Activated gamma-delta T cell (primary cell): Measurements from ENCODE around the gene CAPN6.

ENCODE experiments used
- DNase-seq: peaks from one replicate; lab custom pipeline; 2025; lab: John Stamatoyannopoulos, UW
- total RNA-seq, 2 donors: gene quantifications; one replicate each; lab custom pipeline; 2026; lab: John Stamatoyannopoulos, UW

CAPN6 gene, protein sequence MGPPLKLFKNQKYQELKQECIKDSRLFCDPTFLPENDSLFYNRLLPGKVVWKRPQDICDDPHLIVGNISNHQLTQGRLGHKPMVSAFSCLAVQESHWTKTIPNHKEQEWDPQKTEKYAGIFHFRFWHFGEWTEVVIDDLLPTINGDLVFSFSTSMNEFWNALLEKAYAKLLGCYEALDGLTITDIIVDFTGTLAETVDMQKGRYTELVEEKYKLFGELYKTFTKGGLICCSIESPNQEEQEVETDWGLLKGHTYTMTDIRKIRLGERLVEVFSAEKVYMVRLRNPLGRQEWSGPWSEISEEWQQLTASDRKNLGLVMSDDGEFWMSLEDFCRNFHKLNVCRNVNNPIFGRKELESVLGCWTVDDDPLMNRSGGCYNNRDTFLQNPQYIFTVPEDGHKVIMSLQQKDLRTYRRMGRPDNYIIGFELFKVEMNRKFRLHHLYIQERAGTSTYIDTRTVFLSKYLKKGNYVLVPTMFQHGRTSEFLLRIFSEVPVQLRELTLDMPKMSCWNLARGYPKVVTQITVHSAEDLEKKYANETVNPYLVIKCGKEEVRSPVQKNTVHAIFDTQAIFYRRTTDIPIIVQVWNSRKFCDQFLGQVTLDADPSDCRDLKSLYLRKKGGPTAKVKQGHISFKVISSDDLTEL
- 0 reads per million in 2 donors for total RNA-seq

DNA sequence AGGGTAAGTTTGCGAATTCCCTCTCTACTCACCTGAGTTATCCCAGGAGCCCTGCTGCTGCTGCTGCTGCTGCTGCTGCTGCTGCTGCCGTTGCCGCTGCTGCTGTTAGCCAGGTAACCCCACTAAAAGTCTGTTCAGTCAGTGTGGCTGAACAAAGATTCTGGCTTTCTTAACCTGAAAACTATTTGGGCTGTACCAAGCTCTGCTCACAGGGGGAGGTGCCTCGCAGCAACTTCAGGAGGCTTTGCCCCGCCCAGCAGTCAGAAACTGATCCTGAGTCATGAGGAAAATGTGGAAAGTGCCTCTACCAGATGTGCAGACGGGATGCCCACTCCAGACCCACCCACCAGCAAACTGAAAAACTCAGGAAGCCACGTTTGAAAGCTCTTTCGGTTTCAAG lies at the start of gene CAPN6:
TSS of gene CAPN6 (minus strand) at position 145 of the 400 bp plus-strand sequence. CDS start 6,547 bp downstream, outside the sequence.
- DNase-seq = no peak

DNA sequence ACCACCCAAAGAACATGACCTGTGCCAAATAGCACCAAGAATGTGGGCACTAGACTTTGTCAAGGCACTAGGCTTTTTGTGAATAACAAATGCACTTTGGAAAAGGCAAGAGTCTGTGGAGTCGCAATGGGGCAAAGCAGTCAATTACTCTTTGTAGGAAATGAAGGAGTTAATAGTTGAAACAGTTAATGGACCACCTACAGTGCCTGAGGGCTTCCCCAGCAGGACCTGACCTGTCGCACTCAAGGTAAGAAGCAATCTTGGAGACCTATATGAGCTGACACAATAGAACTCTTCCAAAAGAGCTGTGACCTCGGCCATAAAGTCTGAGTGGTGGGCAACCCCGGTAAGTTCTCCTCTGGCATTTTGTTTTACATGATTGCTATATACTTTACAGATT lies 49.2 kb upstream of the CAPN6 start:
- DNase-seq = no peak

DNA sequence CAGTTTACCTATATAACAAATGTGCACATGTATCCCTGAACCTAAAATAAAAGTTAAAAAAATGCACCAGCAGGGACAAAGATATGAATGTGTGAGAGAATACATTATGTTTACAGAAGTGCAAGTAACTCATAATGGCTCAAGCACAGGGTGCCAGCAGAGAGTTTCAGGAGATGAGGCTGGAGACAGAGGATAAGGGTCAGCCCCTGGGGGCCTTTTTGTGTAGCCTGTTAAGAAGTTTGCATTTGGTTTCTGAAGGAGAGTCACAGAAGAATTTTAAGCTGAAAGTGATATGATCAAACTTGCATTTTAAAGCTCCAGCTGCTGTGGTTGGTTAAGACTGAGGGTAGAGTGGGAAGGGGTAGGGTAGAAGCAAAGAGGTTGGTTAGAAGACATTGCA lies 48.6 kb upstream of the CAPN6 start:
- DNase-seq = no peak

DNA sequence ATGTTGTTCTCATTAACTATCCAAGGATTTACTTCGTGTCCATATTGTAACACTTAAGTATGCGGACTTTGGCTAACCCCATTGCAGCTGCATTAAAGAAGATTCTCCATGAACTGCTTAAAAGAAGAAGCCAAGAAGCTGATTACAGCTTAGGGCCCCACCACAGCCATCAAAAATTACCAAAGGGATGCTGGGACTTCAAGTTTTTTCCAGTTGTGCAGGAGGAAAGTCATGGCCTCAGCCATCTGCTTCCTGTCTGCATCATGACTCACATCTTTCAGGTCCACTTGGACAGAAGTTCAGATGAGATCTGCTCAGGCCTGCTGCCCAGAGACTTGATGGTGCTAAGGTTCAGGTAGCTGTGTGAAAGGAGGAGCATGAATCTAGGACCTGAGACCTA lies 38.8 kb upstream of the CAPN6 start:
- DNase-seq = no peak

DNA sequence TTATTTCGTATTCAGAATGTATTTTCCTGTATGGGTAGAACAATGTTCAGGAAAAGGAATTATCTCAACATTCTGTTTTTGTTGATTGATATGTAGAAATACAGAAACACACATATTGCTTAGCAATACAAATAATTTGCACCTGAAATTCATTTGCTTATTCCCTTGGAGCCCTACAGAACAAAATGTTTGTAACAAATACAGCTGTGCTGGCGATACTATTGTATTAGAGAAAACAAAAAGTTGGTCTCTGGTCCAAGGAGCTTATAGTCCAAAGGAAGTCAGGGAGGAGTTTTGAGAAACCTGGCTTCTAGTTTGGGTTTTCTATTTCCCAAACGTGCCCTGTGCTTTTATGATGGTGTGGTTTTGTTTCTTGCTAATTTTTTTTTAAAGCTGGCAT lies 37.8 kb upstream of the CAPN6 start:
- DNase-seq = no peak

DNA sequence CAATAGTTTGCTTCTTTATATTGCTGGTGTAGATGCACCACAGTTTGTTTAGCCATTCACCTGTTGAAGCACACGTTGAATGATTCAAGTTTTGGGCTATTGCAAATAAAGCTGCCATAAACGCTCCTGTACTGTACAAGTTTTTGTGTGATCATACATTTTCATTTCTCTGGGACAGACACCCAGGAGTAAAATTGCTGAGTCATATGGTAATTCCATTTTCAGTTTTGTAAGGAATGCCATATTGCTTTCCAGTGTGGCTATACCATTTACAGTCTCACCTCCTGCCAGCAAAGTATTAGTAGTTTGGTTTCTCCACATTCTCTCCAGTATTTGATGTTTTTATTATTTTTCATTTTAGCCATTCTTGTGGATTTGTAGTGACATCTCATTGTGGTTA lies 32.0 kb upstream of the CAPN6 start:
- DNase-seq = no peak

DNA sequence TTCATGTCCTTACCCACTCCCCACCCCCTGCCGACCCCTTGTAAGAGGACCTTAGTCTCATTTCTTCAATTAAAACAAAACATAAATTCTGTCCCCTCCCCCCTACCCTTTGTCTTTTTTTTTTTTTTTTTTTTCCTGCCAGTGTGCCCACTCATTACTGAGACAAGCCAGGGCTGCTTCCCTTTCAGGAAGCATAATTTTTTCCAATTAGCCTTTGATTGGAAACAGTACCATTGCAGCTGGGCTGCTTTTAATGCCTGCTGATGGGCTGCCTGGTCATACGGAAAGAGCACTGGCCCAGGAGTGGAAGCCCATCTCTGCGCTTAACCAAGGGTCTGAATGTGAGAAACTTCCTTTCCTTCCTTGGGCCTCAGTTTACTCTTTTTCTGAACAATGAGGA lies 18.6 kb upstream of the CAPN6 start:
- no peak for DNase-seq

DNA sequence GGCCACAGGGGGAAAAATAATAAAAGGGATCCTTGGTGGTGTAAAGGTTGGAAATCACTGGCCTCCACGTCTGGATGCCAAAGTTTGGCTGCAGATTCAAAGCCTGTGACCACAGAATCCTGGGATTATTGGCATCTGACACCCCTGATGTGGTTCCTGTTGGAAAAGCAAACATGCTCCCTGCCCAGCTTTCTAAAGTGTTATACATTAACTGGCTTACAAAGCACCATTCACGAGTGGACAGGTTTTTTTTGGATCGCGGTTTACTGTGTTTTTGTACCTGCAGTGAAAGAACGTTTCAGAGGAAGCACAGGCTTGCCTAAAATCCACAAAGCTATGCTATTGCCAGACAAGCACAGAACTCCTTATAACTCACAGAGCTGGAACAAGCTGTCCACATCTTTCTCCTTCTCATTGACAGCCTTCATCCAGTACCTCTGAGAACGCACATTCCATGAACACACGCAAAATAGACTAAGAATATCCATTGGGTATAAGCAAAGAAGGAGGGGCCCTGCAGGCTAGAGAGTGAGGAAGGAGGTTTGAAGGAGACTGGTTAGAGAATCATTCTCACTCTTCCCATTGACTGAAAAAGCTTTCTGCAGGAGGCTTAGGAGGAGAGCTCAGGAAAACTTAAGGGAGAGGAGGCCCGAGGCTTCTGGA lies 14.5 kb upstream of the CAPN6 start:
- DNase-seq = no peak

DNA sequence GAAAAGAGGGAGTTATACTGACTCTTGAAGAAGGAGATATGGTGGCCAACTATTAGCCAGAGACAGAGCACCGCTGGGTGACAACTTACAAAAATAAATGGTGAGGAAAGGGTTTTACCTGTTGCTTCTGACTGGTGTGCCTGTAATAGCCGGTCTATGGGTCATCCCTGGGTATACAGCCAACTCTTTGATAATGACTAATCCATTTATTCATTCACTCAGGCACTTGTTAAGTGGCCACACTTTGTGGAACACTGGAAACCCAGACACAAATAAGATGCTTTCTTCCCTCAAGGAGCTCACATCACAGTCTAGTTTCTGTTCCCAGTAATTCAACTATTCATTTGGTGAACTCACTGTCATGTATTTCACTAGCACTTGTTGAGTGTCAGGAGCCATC lies 13.2 kb upstream of the CAPN6 start:
- DNase-seq = no peak

DNA sequence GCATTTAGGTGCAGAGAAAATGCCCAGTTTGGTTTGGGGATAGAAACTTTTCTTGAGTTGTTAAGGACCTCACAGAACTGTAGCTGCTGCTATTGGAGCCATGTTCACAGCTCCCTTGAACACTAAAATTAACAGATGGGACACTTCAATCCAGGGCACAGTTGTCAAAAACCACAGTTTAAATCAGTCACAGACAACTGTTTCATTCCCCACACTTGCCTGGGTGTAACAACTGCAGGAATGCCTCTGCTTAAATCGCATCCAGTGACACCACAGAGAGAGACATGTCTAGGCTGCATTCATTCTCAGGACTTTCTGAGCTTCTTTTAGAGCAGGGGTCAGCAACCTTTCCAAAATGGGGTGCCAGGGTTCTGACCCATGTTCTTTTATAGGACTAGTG lies 12.7 kb upstream of the CAPN6 start:
- DNase-seq = no peak

DNA sequence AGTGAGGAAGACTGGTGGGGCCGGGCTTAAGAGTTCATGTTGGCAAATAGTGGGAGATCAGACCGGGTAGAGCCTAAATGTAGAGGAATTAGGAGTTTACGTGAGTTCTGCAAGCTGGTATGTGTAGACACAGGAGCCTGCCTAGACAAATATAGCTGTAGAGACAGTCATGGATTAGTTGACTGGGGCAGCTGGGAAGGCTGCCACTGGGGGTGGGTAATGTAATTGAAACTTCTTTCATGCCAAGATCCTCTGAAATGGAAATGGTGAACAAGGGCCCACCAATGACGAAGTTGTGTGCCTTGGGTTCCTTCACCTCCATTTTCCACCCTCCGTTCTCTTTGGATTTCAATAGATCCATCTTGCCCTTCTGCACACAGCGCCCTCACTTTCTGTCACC lies 11.9 kb upstream of the CAPN6 start:
- no peak for DNase-seq

DNA sequence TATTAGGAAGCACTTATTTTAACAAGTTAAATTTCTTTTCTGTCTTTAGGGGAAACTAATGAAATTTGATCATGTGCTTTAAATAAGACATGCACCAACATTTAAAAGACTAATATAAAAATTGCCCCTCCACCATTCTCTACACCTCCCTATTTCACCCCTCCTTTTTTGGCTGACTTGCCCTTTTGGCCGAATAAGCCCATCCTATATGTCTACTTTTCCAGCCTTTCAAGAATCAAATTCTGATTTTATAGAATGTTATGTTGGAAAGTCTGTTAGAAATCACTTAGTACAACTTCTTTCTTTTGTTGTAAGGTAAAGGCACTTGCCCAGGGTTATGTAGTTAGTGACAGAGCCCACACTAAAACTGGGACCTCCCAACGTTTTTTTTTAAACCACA lies 1.8 kb downstream of the CAPN6 start:
- DNase-seq = no peak

DNA sequence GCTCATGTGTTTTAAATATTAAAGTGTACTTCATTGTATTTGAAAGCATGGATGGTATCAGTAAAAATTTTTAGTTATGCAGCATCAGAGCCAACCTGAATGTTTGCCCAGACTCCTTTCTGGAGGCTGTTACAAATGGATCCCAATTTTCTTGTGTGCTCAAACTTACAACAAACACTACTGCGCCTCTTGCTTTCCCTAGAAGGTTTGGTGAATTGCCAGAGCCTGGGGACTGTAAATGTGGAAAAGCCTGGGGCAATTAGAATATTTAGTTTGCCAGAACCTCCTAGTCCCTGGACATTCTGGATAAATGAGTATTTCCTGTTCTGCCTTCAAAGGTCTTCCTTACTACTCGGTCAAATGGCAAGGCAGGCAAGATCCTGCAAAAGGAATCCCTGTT lies 4.8 kb downstream of the CAPN6 start:
- DNase-seq = no peak

DNA sequence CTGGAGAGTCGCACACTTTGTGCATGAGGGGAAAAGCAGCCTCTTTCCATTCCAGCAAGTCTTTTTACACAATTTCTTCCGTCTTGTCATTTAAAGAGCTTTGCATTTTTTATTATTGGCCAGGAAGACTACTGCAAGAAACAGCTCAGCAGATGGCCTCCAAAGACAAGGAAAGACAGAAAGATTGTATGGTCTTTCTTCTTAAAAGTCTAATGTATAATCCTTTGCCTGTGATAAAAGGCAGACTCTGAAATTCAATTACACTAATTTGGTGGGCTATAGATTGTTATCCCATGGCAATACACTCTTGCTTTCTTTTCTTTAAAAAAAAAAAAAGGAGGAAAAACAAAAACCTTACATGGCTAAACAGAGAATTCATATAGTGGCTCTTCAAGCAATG lies 5.9 kb downstream of the CAPN6 start:
- DNase-seq = no peak

DNA sequence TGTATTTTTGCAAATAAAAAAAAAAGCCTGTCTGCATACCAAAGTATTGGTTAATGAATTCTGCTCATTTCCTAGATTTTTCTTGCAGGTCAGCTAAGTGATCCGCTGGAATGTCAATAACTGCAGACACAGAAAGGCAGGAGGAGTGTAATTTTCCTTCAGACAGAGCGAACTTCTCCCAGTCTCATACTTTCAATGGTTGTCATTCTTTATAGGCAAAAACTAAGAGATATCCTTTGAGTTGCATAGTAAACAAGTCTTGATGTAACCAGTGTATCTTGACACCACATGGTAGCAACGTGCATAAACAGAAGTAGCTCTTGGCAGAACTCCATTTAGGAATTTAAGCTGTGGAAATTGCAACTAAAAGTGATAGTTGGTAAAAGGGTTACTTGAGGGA lies 8.2 kb downstream of the CAPN6 start:
- no peak for DNase-seq

DNA sequence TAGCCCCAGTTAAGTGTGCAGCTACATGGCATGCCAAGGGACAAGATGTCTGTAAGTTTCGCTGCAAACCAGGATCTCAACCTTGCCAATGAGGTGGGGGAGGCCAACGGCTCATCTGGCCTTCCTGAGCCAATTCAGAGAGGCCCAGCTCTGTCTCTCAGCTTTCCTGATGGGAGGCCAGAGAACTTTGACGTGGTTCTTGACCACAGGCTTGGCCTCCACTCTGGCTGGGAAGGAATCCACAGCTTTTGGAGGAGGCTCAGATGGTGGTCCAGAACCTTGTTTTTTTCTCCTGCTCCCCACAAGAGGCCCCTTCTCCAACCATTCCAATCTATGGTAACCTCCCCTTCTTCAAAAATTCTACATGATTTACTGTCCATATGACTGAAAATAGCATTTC lies 9.8 kb downstream of the CAPN6 start:
- DNase-seq = no peak

DNA sequence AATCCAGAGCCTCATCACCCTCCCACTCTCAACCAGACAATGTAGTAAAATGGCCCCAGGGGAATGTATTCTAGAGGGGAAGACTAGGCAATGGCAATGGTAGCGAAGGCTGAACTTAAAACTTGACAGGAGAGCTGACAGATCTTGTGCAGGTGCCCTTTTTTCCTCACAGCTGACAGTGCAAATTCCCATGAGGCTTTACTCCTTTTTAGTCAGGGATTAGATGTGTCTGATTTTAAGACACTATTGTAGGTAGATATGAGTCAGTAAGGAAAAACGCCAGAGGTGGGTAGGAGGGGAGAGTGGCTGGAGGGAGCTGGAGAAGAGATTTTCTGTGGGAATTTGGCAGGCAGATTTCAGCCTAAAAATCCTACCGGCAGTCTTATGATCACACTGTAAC lies 10.7 kb downstream of the CAPN6 start:
- no peak for DNase-seq

DNA sequence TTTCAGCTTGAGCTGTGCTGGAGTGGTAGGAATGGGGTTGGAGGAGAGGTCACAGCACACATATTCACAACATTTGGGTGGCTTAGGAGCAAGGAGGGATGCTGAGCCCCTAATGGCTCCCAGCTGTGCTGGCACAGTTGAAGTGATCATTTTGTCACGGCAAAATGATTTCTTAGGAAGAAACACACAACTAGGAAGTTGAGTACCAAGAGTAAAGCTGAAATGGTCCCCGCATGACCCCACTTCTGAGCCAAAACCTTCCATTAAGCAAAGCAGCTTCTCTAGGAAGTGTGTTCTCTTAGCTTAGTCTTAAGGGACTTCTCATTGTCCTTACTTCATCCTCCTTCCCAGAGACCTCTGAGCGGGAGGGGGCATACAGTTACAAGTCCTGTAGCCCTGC lies 12.6 kb downstream of the CAPN6 start:
- no peak for DNase-seq

DNA sequence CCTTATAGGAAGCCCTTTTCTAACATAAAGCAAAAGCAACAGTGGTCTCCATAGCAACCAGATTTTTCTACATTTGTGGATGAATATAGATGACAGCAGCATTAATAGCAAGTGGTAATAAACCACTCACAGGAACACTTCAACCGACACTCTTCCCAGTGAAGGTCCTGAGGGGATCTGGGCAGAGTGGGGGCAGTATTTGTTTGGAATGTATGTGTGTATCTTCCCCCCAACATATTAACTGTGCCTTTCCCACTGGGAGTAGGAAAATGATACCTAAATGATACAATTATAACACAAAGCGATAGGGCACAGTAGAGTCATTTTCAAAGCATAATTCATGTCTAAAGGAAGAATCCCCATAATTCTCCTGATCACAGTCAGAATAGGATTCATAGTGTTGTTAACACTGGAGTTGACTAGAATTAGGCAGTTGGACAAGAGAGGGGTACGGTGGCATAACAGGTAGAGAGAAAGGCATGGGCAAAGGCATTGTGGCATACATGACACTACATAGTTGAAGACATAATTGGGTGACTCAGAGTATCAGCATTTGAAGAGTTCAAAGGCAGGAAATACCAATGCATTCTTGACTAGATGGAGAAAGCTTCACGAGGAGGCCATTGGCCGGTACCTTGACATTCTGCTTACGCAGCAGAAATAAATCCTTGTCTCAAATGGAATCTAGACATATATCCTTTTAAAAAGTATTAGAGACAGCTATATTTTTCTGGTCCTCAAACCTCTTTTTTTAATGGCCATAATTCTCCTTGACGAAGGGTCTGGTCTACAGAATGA lies 15.2 kb downstream of the CAPN6 start:
- DNase-seq = no peak

DNA sequence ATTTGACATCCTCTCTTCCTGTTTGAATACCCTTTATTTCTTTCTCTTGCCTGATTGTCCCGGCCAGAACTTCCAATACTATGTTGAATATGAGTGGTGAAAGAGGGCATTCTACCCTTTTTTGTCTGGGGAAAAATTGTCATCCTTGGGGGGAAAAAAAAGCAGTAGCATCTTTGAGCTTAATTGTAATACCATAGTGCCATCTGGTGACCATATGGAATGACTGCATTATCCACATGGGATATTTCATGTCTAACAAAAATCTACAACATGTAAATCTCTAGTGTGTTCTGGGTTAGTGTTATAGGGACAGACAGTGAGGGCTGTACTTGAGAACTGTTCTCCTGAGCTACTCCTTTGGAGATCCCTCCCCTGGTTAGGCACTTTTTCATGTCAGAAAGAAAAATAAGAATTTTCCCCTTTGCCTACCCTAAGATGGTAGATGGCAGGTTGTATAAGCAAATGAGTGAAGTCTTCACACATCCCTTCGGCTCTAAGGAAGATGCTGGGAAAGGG lies 26.0 kb downstream of the CAPN6 start:
- no peak for DNase-seq

DNA sequence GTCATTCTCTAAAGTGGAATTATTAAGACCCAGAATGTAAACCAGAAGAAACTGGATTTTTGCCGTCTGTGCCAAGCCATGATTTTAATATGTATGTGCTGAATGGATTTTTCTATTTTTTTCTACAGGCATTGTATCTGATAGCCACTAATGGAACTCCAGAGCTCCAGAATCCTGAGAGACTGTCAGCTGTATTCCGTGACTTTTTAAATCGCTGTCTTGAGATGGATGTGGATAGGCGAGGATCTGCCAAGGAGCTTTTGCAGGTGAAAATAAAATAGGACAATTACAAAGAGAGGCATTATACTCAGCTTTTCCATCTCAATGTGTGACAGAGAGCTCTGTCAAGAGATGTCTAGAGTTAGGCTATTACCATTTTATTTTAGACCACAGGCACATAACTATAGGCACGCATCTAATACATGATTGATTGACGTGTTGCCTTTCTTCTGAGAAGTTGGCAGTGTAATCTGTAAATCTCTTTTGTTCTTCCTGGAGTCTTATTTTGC lies 53.9 kb downstream of the CAPN6 start:
- no peak for DNase-seq

DNA sequence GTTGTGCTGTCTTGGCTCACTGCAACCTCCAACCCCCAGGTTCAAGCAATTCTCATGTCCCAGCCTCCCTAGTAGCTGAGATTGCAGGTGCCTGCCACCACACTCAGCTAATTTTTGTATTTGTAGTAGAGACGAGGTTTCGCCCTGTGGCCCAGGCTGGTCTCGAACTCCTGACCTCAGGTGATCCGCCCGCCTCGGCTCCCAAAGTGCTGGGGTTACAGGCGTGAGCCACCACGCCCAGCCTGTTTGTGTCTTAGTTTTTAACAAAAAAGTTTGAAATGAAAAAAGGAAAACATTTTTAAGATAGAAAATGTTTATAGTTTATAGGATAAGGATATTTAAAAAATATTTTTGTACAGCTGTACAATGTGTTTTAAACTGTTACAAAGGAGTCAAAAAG lies 62.4 kb downstream of the CAPN6 start:
- no peak for DNase-seq
